ENCODE results near the gene TMC3.

Gene TMC3

DNA sequence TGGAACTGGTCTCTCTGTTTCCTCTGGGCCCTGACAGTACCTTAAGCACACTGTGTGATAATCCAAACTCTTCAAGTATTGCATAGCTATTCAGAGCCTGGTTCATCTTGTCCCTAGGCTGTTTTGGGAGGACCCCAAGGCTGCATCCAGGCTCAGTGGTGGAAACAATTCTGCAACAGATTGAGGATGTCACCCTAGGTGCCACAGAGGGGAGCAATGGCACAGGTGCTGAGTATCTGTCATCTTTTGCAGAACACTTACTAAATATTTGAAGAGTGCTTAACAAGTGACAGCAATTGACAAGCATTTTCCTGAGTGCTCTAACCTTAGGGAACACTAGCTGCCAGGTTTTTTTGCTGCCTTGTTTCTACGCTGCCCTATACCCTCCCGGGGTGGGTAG lies 77.8 kb downstream of the TMC3 start:
- H3K36me3 ChIP-seq (ENCODE audit: control insufficient read depth, insufficient read depth, low read length, severe bottlenecking): peaks cover 45% of the 10 kb centered on the region
- H3K4me3 ChIP-seq (ENCODE audit: low read length): no peak overlapping the region
- H3K9me3 ChIP-seq (ENCODE audit: control insufficient read depth, low read length): no peaks in the 10 kb centered on the region
- peaks cover 16% of the 10 kb centered on the region for H3K4me1 ChIP-seq (ENCODE audit: control insufficient read depth, insufficient read depth, low read length)
- no peak overlapping the region for H3K9ac ChIP-seq (ENCODE audit: low read length)
- no peaks in the 10 kb centered on the region for H3K27me3 ChIP-seq (replicated peaks; ENCODE audit: control insufficient read depth, insufficient read depth, low read length)
- no peak for DNase-seq (ENCODE audit: low read depth)

DNA sequence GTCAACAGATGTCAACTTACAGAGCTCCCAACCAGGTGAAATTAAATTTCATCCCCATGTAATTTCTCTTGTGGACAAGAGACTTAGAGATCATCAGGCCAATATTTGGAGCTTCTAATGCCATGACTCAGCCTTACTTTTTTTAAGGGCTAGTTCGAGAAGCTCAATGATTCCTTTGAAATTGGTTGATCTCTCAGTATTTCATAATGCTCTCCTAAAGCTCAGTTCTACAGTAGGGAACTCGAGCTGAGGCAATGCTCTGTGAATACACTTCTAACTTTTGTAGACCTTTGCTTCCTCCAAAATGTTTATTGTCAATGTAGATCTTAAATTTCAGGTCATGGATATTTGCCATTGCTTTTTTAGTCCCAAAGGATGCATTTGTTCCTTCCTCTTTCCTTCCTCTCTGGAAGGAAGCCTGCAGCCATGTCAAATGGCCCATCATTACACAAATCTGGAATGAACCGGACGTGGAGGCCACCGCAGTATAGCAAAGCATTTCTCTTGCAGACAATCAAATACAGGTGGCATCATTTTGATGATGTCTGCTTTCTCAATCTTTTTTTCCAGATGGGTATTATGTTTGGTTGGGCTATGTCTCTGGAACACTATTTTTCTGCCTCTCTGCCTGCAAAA lies 78.4 kb downstream of the TMC3 start:
- Histone ChIP-seq H3K4me1 (ENCODE audit: control insufficient read depth, insufficient read depth, low read length) (peaks cover 18% of the 10 kb centered on the region), H3K27me3 (replicated peaks; ENCODE audit: control insufficient read depth, insufficient read depth, low read length) (no peaks in the 10 kb centered on the region), H3K4me3 (ENCODE audit: low read length) (no peak overlapping the region), H3K9ac (ENCODE audit: low read length) (no peak overlapping the region), H3K9me3 (ENCODE audit: control insufficient read depth, low read length) (no peaks in the 10 kb centered on the region), H3K36me3 (ENCODE audit: control insufficient read depth, insufficient read depth, low read length, severe bottlenecking) (peaks cover 48% of the 10 kb centered on the region)
- DNase-seq (ENCODE audit: low read depth): peak; percentile 35

DNA sequence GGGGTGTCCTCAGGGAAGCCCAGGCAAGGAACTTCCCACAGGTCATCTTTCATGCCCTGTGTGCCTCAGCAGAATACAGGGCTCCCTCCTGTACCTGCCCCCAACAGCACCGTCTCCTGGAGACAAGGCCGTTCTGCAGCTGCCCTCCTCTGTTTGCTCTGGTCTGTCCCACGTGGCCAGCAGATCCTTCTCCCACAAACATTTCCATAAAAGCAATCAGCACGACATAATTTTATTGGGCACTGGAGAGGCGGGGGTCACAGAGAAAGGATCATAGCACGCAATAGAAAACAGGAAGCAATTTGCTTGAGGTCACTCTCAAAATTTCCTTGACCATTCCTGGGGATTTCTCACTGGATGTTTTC lies 79.5 kb downstream of the TMC3 start:
- H3K4me1 ChIP-seq (ENCODE audit: control insufficient read depth, insufficient read depth, low read length): peaks cover 18% of the 10 kb centered on the region
- H3K27me3 ChIP-seq (replicated peaks; ENCODE audit: control insufficient read depth, insufficient read depth, low read length): no peaks in the 10 kb centered on the region
- H3K4me3 ChIP-seq (ENCODE audit: low read length): no peak overlapping the region
- DNase-seq (ENCODE audit: low read depth): no peak
- no peaks in the 10 kb centered on the region for H3K9me3 ChIP-seq (ENCODE audit: control insufficient read depth, low read length)
- H3K36me3 ChIP-seq (ENCODE audit: control insufficient read depth, insufficient read depth, low read length, severe bottlenecking): peaks cover 50% of the 10 kb centered on the region
- no peak overlapping the region for H3K9ac ChIP-seq (ENCODE audit: low read length)

- peaks cover 45% of the 10 kb centered on the region for H3K36me3 ChIP-seq (ENCODE audit: control insufficient read depth, insufficient read depth, low read length, severe bottlenecking)
- no peak for DNase-seq (ENCODE audit: low read depth)
- no peaks in the 10 kb centered on the region for H3K9me3 ChIP-seq (ENCODE audit: control insufficient read depth, low read length)
- H3K4me1 ChIP-seq (ENCODE audit: control insufficient read depth, insufficient read depth, low read length): peaks cover 18% of the 10 kb centered on the region
- no peak overlapping the region for H3K9ac ChIP-seq (ENCODE audit: low read length)
- no peak overlapping the region for H3K4me3 ChIP-seq (ENCODE audit: low read length)
- no peaks in the 10 kb centered on the region for H3K27me3 ChIP-seq (replicated peaks; ENCODE audit: control insufficient read depth, insufficient read depth, low read length)
Observed at GRCh38 chr15:81293728-81294515, 80.1 kb downstream of the TMC3 start.

DNA sequence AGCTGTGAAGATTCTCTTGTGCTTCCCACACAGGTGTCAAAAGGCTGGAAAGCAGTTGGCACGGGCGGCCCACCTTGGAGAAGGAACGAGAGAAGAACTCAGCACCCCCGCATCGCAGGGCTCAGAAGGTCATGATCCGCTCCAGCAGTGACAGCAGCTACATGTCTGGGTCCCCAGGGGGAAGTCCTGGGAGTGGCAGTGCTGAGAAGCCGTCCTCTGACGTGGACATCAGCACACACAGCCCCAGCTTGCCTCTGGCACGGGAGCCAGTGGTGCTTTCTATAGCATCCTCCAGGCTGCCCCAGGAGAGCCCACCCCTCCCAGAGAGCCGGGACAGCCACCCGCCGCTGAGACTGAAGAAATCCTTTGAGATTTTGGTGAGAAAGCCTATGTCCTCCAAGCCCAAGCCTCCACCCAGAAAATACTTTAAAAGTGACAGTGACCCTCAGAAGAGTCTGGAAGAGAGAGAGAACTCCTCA lies 81.5 kb downstream of the TMC3 start:
- no peaks in the 10 kb centered on the region for H3K9me3 ChIP-seq (ENCODE audit: control insufficient read depth, low read length)
- H3K27me3 ChIP-seq (replicated peaks; ENCODE audit: control insufficient read depth, insufficient read depth, low read length): no peaks in the 10 kb centered on the region
- no peak overlapping the region for H3K9ac ChIP-seq (ENCODE audit: low read length)
- no peak overlapping the region for H3K4me3 ChIP-seq (ENCODE audit: low read length)
- H3K4me1 ChIP-seq (ENCODE audit: control insufficient read depth, insufficient read depth, low read length): peaks cover 17% of the 10 kb centered on the region
- H3K36me3 ChIP-seq (ENCODE audit: control insufficient read depth, insufficient read depth, low read length, severe bottlenecking): peaks cover 48% of the 10 kb centered on the region
- DNase-seq (ENCODE audit: low read depth): no peak

GRCh38 chr15:81291916-81292522 lies 82.0 kb downstream of the TMC3 start:
- Histone ChIP-seq H3K27me3 (replicated peaks; ENCODE audit: control insufficient read depth, insufficient read depth, low read length) (no peaks in the 10 kb centered on the region), H3K9me3 (ENCODE audit: control insufficient read depth, low read length) (no peaks in the 10 kb centered on the region), H3K4me3 (ENCODE audit: low read length) (no peak overlapping the region), H3K9ac (ENCODE audit: low read length) (no peak overlapping the region), H3K4me1 (ENCODE audit: control insufficient read depth, insufficient read depth, low read length) (peaks cover 14% of the 10 kb centered on the region), H3K36me3 (ENCODE audit: control insufficient read depth, insufficient read depth, low read length, severe bottlenecking) (peaks cover 48% of the 10 kb centered on the region)
- DNase-seq (ENCODE audit: low read depth): no peak

- no peak for DNase-seq (ENCODE audit: low read depth)
Observed at GRCh38 chr15:81289910-81290309, 84.1 kb downstream of the TMC3 start.

GRCh38 chr15:81288616-81289015 lies 85.4 kb downstream of the TMC3 start:
- H3K4me1 ChIP-seq (ENCODE audit: control insufficient read depth, insufficient read depth, low read length): peaks cover 8% of the 10 kb centered on the region
- H3K36me3 ChIP-seq (ENCODE audit: control insufficient read depth, insufficient read depth, low read length, severe bottlenecking): peaks cover 54% of the 10 kb centered on the region
- H3K4me3 ChIP-seq (ENCODE audit: low read length): no peak overlapping the region
- no peaks in the 10 kb centered on the region for H3K27me3 ChIP-seq (replicated peaks; ENCODE audit: control insufficient read depth, insufficient read depth, low read length)
- DNase-seq (ENCODE audit: low read depth): no peak
- H3K9ac ChIP-seq (ENCODE audit: low read length): no peak overlapping the region
- H3K9me3 ChIP-seq (ENCODE audit: control insufficient read depth, low read length): no peaks in the 10 kb centered on the region

More at GRCh38 chr15:81289910-81290309, 84.1 kb downstream of the TMC3 start:
- Histone ChIP-seq H3K27me3 (replicated peaks; ENCODE audit: control insufficient read depth, insufficient read depth, low read length) (no peaks in the 10 kb centered on the region), H3K4me1 (ENCODE audit: control insufficient read depth, insufficient read depth, low read length) (peaks cover 8% of the 10 kb centered on the region), H3K9ac (ENCODE audit: low read length) (no peak overlapping the region), H3K36me3 (ENCODE audit: control insufficient read depth, insufficient read depth, low read length, severe bottlenecking) (peaks cover 58% of the 10 kb centered on the region), H3K9me3 (ENCODE audit: control insufficient read depth, low read length) (no peaks in the 10 kb centered on the region), H3K4me3 (ENCODE audit: low read length) (no peak overlapping the region)

- H3K4me3 ChIP-seq (ENCODE audit: low read length): no peak overlapping the region
- H3K9ac ChIP-seq (ENCODE audit: low read length): no peak overlapping the region
- no peaks in the 10 kb centered on the region for H3K27me3 ChIP-seq (replicated peaks; ENCODE audit: control insufficient read depth, insufficient read depth, low read length)
- H3K4me1 ChIP-seq (ENCODE audit: control insufficient read depth, insufficient read depth, low read length): peaks cover 8% of the 10 kb centered on the region
- no peak for DNase-seq (ENCODE audit: low read depth)
- H3K36me3 ChIP-seq (ENCODE audit: control insufficient read depth, insufficient read depth, low read length, severe bottlenecking): peaks cover 58% of the 10 kb centered on the region
- H3K9me3 ChIP-seq (ENCODE audit: control insufficient read depth, low read length): no peaks in the 10 kb centered on the region
Observed at GRCh38 chr15:81288040-81288439, 86.0 kb downstream of the TMC3 start.

DNA sequence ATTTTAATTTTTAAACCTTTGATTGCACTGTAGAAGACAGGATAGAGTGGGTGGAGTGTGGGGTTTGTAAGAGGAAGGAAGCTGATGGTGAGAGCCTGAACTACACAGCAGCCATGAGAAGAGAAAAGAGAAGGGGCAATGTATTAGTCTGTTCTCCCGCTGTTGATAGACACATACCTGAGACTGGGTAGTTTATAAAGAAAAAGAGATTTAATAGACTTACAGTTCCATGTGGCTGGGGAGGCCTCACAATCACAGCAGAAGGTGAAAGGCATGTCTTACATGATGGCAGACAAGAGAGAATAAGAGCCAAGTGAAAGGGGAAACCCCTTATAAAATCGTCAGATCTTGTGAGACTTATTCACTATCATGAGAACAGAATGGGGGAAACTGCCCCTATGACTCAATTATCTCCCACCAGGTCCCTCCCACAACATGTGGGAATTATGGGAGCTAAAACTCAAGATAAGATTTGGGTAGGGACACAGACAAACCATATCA lies 87.3 kb downstream of the TMC3 start:
- Histone ChIP-seq H3K9me3 (ENCODE audit: control insufficient read depth, low read length) (no peaks in the 10 kb centered on the region), H3K36me3 (ENCODE audit: control insufficient read depth, insufficient read depth, low read length, severe bottlenecking) (peaks cover 56% of the 10 kb centered on the region), H3K9ac (ENCODE audit: low read length) (no peak overlapping the region), H3K4me3 (ENCODE audit: low read length) (no peak overlapping the region), H3K27me3 (replicated peaks; ENCODE audit: control insufficient read depth, insufficient read depth, low read length) (no peaks in the 10 kb centered on the region), H3K4me1 (ENCODE audit: control insufficient read depth, insufficient read depth, low read length) (peaks cover 8% of the 10 kb centered on the region)
- no peak for DNase-seq (ENCODE audit: low read depth)

- Histone ChIP-seq H3K27me3 (replicated peaks; ENCODE audit: control insufficient read depth, insufficient read depth, low read length) (no peaks in the 10 kb centered on the region), H3K9me3 (ENCODE audit: control insufficient read depth, low read length) (no peaks in the 10 kb centered on the region), H3K4me3 (ENCODE audit: low read length) (no peak overlapping the region), H3K4me1 (ENCODE audit: control insufficient read depth, insufficient read depth, low read length) (no peaks in the 10 kb centered on the region), H3K36me3 (ENCODE audit: control insufficient read depth, insufficient read depth, low read length, severe bottlenecking) (peaks cover 61% of the 10 kb centered on the region), H3K9ac (ENCODE audit: low read length) (no peak overlapping the region)
- no peak for DNase-seq (ENCODE audit: low read depth)
Observed at GRCh38 chr15:81285461-81285860, 88.6 kb downstream of the TMC3 start.
